GM11168 (cell line): ENCODE results near the gene CNOT6.
"Not testable (repeated sequence)": the region's sequence is repeated elsewhere in the genome, so short reads cannot be mapped to it uniquely, and the experiment has no call there.

Source experiments
- in situ Hi-C: fragments of 300-500 bp; cut with MboI; formaldehyde crosslinking; loops from one replicate; pipeline ENCODE4 v1.12.0; 2022; ENCODE audit warnings: low sequenced_read_pairs; ENCODE audit not compliant: unreplicated experiment

CNOT6 gene

DNA sequence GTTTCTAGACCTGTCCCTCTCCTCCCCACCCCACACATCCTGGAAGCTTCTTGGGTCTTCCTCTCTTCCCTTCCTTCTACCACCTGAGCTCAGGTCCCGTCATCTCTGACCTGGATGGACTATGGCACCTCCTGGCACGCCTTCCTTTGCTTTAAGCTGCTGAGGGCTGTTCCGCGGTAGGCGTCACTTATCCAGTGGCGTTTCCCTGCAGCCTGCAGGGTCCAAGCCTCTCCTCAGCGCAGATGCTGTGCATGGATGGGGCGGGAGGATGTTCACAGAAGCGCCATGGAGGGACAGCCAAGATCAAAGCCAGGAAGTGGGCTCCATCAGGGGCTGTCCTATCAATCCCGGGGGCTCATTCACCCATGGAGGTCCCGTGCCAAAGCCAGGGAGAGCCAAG is 23.8 kb upstream of the CNOT6 start:
- in situ Hi-C loops = no loop called here

DNA sequence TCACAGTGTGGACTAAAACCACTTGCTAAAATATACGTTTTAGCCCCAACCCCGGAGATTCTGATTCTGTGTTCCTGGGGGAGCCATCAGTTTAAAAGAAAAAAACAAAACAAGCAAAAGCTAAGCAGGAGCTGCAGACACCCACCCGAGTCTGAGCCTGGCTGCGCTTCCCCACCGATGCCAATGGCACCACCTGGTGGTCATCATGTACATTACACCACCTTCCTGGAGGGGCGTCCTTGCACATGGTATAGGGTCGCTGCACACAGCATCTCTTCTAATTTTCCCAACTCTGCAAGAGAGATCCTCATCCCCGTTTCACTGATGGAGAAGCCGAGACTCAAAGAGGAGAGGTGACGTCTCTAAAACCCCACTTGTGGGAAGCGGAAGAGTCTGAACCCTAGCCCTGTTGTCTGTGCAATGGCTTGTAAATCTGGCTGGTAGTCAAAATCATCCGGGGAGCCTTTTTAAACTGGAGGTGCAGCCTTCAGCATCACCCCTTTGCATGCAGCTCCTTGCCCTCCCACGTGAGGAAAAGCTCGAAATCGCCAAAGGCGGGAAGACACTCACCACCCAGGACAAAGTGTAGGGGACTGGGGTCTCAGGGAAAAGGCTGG is 23.1 kb upstream of the CNOT6 start:
- in situ Hi-C loops = no loop called here

DNA sequence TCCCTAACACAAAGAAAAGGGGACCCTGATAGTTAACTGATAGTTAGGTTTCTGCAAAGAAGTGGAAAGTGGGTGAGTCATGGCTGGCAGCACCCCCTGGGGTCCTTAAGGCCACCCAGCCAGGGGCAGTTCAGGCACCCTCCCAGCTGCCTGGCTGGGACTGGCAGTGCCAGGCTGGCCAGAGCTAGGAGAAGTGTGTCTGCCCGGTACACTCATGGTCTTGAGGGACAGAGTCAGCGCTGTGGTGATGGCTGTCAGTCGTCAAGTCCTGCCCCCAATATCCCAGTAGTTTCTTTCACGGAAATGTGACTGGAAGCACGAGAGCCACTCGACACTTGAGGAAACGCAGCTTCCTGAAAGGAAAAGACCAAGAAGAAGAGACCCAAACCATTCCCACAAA is 22.3 kb upstream of the CNOT6 start:
- in situ Hi-C loops = no loop called here

DNA sequence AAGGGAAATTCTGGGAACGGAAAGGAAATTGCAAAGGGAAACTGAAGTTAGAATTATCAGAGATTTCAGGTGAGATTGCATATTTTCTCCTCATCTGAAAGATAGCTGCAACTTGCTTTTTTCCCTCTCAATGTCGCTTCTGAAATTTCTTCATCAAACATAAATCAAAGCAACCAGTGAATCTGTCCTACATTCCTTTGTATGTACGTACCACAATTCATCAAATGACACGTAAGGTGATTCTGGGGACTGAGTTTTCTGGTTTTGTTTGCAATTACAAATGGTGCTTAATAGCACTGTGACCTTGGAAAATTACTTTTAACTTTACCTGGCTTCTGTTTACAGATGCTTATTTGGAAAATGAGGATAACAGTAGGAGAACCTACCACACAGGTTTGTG is 21.9 kb upstream of the CNOT6 start:
- in situ Hi-C loops = no loop called here

DNA sequence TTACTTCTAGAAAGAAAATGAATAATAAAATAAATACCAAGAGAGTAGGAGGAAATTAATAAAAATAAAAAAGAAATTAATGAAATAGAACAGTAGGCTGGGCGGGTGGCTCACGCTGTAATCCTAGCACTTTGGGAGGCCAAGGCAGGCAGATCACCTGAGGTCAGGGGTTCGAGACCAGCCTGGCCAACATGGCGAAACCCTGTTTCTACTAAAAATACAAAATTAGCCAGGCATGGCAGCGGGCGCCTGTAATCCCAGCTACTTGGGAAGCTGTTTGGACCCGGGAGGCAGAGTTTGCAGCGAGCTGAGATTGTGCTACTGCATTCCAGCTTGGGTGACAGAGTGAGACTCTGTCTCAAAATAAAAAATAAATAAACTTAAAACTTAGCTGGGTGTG is 20.8 kb upstream of the CNOT6 start:
- in situ Hi-C loops = not testable (repeated sequence)

DNA sequence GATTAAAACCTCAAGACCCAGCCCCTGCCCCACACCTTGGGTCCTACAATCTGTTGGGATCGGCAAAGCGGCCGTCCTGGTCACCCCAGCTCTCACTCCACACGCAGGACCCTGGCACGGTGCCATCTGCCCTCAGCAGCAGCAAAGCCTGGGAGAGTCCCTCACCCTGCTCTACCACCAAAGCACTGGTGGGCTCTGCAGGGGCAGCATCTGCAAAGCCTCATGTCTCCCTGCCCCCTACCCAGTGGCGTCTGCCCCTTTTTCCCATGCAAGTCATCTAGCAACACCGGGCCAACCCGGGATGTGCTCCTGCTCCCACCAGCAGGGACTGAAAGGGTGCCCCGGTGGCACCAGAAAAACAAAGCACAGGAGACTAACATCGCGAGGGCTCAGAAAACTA is 19.6 kb upstream of the CNOT6 start:
- in situ Hi-C loops = no loop called here

DNA sequence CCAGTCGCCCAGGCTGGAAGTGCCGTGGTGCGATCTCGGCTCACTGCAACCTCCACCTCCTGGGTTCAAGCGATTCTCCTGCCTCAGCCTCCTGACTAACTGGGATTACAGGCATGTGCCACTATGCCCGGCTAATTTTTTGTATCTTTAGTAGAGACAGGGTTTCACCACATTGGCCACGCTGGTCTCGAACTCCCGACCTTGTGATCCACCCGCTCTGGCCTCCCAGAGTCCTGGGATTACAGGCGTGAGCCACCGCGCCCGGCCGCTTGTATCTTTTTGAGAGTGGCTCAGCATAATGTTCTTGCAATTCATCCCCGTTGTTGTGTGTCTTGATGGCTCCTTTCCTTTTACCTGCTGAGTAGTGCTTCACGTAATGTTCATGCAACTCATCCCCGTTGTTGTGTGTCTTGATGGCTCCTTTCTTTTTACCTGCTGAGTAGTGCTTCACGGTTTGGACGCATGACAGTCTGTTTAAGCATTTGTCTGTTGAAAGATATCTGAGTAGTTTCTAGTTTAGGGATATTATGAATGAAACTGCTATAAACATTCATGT is 18.1 kb upstream of the CNOT6 start:
- in situ Hi-C loops = not testable (repeated sequence)

DNA sequence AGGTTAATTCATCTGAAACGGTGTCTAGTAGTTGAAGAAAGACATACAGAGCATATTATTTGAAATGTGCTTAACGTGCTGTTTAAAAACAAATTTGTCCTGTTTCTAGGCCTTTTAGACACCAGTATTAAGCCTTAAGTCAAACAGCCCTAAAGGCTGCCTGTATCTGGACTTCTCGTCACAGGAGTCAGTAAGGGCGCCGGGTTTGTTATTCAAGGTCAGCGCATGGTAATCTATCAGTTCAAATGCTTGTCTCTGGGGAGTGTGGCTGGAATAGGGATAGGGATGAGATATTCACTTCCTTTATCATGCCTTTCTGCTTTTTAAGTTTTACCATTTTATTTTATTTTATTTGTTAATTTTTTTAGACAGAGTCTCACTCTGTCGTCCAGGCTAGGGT is 9.4 kb upstream of the CNOT6 start:
- in situ Hi-C loops = no loop called here

DNA sequence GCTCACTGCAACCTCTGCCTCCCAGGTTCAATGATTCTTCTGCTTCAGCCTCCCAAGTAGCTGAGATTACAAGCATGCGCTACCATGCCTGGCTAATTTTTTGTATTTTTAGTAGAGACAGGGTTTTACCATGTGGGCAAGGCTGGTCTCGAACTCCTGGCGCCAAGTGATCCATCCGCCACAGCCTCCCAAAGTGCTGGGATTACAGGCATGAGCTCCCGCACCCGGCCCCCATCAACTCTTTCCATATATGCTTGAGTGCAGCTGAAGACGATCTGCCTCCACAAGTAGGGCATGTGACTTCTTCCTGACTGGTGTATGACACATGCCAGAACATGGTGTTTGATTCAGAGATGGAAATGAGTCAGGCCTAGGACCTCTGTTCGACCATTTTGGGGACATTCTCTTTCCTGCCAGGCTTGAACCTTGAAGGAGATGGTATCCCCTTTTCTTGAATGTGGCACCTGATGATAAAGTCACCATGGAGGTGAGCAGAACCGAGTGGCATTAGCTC is 7.5 kb upstream of the CNOT6 start:
- in situ Hi-C loops = no loop called here

DNA sequence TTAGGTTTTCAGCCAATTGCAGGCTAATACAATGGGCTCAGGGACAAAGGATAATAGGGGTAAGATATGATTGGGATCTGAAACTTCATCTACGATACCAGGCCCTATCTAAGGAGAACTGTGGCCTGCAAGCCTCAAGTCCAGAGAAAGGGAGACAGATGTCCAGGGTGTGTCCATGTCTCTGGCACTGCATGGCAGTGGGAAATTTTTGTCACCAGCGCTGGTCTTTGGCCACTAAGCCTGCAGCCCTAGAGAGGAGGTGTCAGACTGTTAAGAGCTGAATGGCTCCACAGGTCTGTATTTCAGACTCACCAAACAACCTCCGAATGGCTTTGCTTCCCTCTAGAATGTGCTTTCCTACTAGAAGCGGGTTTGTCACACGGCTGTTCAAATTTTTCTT is 6.6 kb upstream of the CNOT6 start:
- in situ Hi-C loops = no loop called here

DNA sequence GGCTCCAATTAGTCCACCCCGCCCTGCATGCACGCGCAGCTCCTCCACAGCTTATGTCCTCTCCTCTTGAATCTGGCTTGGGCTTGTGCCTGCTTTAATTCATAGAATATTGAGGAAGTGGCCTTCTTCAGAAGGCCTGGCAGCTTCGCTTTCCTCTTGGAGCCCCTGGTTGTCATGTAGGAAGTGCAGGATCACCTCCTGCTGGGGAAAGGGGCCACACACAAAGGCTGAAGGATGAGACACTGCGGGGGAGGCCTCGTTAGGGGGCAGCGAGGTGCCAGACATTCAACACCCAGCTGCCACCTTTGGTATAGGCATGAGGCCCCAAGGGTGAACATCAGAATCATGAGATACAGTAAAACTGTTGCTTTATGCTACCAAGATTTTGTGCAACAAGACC is 2.7 kb upstream of the CNOT6 start:
- in situ Hi-C loops = no loop called here

DNA sequence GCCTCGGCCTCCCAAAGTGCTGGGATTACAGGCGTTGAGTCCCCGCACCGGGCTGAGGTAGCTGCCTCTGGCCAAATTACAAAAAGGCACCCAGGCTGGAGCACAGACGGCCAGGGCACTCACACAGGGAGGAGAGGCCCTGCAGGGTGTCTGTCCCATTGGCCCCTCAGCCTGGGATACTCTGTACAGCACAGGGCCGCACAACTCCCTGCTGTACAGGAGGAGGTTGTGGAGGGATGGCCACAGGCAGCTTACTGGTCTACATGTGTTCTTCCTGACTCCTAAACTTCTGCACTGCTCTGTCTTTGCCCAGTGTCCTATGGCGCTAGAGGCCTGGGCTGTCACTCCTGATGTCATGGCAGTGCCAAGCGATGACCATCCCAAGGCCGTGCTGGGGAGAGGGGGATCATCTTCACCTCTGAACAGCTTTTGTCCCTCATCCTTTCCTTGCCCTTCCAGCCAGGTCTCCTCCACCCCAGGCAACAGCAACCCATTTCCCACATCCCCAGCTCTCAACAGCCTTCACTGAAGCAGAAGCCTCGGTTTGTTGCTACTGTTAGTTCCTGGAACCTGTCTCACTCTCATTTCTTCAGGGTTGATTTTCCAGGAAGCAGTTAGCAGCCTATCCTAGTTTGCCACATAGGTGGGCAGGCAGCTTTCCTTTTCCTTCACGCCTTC is 1.8 kb upstream of the CNOT6 start:
- in situ Hi-C loops = no loop called here

DNA sequence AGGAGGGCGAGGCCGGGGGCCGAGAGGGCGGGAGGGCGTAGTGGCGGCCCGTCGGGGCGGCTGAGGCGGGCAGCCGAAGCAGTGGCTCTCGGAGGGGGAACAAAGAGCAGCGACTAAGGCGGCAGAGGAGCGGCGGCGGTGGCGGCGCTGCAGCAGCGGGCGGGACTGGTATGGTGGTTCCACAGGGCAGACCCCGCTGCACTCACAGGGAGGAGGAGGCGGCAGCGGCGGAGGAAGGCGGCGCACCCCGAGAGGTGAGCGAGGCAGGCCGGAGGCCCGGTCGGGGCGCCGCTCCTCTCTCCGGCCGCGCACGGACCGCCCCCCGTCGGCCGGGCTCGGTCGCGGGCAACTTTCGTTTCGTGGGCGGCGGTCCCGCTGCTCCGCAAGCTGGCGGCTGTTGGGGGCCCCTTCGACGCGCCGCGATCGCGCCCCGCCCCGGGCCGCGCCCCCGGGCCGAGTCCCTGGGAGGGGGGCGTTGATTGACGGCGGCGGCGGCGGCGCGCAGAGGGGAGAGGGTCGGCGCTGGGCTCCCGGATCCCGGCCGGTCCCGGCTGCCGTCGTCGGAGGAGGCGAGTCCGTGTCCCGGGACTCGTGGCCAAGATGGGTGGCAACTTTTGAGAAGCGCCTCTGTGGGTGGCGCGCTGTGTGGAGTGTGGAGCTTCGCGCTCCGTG is 467 bp downstream of the CNOT6 start:
- in situ Hi-C loops = no loop called here

DNA sequence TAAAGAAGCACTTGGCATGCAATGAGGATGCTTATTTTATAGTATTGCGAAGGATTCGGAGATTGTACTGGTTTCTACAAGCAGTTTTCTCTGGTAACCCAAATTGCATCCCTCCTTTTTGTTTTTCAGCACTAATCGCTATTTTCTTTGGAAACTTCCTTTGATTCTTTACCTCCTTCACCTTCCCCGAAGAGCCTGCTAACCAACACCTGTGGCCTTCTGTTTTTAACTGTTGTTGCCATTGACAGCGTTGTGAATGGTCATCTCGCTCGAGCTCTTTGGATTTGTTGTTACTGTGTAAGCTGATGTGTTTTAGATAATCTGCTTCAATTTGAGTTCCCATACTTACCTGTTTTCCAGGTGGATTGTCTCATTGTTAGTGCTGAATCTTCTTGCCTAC is 1.1 kb downstream of the CNOT6 start:
- in situ Hi-C loops = no loop called here

DNA sequence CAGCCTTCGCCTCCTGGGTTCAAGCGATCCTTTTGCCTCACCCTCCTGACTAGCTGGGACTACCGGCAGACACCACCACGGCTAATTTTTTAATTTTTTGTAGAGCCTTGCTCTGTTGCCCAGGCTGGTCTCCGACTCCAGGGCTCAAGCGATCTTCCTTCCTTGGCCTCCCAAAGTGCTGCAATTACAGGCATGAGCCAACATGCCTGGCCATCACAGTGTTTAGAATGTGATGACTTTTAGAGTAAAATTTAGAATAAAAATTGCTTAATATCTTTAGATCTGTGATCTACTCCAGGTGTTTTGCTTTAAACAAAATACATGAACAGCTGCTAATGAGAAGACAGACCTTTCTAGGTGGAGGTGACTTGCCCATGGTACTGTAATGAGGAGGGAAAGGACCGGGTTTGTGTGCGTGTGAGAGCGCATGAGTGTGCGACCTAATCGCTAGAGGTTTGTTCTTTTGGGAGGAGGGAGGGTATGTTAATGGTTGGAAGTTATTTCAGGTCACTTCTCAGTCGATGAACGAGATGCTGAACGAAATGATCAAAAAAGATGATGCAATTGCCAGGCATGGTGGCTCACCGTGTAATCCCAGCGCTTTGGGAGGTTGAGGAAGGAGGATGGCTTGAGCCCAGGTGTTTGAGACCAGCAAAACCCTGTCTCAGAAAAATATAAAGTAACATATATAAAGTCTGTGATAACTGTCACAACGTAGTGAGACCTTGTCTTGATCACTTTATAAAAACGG is 2.0 kb downstream of the CNOT6 start:
- in situ Hi-C loops = no loop called here

DNA sequence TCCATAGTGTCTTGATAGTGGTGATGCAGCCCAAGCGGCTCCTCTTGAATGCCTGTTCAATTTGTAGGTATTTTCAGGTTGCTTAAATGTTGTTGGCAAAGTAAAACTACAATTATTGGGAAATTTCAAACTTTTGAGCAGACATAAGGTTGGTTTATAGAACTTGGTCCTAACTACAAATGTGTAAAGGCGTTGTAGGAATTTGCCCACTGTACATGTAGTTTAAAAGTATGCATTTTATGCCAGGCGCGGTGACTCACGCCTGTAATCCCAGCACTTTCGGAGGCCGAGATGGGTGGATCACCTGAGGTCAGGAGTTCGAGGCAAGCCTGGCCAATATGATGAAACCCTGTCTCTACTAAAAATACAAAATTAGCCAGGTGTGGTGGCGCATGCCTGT is 2.6 kb downstream of the CNOT6 start:
- in situ Hi-C loops = not testable (repeated sequence)

DNA sequence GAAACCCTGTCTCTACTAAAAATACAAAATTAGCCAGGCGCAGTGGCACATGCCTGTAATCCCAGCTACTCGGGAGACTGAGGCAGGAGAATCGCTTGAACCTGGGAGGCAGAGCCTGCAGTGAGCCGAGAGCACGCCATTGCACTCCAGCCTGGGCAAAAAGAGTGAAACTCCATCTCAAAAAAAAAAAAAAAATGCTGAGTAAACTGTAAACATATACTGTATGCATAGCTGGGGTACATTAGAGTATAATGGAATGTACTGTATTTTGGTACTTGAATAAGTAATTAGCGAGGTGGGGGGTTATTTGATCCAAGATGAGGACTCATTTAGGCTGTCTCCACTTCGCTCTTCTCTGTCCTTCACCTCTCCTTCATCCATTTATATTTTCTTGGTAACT is 3.7 kb downstream of the CNOT6 start:
- in situ Hi-C loops = not testable (repeated sequence)

DNA sequence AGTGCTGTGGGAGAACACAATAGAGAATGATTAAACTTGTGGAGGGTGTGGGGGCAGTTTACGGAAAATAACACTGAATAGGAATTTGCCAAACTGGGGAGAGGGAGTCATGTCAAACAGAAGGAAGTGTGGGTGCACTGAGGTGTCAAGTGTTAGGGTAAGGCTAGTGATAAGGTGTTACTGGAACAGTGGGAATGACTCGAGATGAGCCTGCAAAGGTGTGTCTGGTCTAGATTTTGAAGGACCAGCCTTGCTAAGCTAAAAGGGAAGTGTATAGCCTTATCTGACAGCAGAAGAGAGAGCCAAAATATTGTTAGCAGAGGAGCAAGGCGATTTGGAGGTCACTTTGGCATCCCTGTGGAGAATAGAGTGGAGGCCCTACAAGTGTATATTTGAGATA is 4.2 kb downstream of the CNOT6 start:
- in situ Hi-C loops = no loop called here

DNA sequence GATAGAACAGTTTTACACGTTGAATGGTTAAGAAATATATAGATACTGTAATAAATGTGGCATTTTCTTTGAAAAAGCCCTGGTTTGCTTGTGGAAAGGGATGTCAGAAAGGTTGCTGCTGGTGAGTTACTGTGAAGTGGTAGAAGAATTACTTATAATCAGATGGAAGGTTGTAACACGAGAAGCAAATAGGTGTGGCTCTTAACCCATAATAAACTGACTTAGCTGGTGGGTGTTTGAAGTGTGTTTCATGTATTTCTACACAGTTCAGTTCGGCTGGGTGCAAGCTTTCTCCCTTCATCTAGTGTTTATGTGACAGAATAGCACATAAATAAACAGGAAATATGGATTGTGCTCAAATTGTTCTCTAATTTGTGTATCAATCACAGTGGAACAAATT is 5.5 kb downstream of the CNOT6 start:
- in situ Hi-C loops = no loop called here

DNA sequence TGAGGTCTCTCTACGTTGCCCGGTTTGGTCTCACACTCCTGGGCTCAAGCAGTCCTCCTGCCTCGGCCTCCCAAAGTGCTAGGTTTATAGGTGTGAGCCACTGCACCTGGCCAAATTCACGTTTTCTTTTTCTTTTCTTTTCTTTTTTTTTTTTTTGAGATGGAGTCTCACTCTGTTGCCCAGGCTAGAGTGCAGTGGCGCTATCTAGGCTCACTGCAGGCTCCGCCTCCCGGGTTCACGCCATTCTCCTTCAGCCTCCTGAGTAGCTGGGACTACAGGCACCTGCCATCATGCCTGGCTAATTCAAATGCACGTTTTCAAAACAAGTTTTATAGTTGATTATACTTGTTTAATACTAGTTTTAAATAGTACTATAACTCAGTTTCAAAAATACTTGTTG is 6.1 kb downstream of the CNOT6 start:
- in situ Hi-C loops = not testable (repeated sequence)

DNA sequence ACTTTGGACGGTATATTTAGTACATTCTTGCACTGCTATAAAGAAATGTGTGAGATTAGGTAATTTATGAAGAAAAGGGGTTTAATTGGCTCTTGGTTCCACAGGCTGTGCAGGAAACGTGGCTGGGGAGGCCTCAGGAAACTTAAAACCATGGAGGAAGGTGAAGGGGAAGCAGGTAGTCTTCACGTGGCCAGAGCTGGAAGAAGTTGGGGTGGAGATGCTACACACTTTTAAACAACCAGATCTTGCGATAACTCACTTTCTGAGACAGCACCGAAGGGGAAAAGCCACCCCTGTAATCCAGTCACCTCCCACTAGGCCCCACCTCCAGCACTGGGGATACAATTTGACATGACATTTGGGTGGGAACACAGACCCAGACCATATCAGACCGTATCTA is 13.5 kb downstream of the CNOT6 start:
- in situ Hi-C loops = no loop called here
